Measurements from ENCODE around the gene HSPBP1.
A peak's percentile ranks its signal among the peaks of the same experiment; 100 is the strongest.

HSPBP1 gene

GRCh38 chr19:55304279-55304978 lies 24.5 kb upstream of the HSPBP1 start:
- DNase-seq, result no peak

DNA sequence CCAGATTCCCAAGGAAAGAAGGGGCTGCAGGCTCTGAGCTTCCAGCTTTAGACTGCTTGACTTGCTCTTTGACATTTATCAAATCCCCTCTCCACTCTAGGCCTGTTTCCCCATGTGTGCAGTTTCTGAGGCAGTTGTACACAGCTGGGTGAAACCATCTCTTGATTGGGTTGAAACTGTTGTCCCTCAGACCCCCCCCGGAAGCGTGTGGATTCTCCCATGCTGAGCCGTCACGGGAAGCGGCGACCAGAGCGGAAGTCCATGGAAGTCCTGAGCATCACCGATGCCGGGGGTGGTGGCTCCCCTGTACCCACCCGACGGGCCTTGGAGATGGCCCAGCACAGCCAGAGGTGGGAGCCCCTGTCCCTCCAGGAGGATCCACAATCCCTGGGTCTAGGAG lies 23.6 kb upstream of the HSPBP1 start:
- no peak for DNase-seq

DNA sequence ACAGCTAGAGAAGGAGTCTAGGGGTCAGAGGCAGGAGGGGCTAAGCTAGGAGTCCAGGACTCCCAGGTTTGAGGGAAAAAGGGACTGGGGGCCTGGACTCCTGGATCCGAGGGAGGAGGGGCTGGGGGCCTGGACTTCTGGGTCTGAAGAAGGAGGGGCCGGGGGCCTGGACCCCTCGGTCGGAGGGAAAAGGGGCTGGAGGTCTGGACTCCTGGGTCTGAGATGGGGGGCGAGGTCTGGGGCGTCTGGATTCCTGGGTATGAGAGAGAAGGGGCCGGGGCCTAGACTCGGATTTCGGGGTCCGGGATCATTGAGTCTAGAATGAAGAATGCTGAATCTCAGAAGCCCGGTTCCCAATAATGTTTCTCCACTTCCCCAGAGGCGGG lies 22.4 kb upstream of the HSPBP1 start:
- DNase-seq, result no peak

- peak; percentile 90 for DNase-seq
Measured at GRCh38 chr19:55301459-55302317, 21.8 kb upstream of the HSPBP1 start.

DNA sequence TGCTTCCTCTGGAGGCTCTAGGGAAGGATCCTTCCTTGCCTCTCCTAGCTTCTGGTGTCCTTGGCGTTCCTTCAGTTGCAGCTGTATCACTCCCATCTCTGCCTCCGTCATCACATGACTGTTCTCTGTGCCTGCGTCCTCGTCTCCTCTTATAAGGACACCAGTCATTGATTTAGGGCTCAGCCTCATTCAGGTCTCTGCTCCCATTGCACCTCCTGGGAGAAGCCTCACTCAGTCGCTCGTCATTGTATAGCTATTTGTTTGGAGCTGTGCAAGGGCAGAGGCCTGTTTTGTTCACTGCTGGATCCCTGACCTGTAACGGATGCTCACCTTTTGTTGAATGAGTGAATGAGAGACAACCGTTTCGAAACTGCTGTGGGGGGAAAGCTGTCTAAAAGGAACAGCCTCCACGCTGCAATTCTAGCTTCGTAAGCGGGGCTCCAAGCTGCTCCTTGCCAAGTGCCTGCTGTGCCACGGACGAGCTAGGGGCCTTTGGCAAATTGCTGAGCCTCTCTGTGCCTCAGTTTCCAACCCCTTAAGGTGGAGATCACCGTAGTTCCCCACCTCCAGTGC lies 21.1 kb upstream of the HSPBP1 start:
- DNase-seq, result no peak

- no peak for DNase-seq
Measured at GRCh38 chr19:55299991-55300390, 20.1 kb upstream of the HSPBP1 start.

- no peak for DNase-seq
Measured at GRCh38 chr19:55297267-55297666, 17.4 kb upstream of the HSPBP1 start.

GRCh38 chr19:55289117-55289796 lies 9.3 kb upstream of the HSPBP1 start:
- DNase-seq, result no peak

GRCh38 chr19:55287361-55288079 lies 7.6 kb upstream of the HSPBP1 start:
- no peak for DNase-seq

GRCh38 chr19:55285229-55285890 lies 5.5 kb upstream of the HSPBP1 start:
- DNase-seq, result no peak

DNA sequence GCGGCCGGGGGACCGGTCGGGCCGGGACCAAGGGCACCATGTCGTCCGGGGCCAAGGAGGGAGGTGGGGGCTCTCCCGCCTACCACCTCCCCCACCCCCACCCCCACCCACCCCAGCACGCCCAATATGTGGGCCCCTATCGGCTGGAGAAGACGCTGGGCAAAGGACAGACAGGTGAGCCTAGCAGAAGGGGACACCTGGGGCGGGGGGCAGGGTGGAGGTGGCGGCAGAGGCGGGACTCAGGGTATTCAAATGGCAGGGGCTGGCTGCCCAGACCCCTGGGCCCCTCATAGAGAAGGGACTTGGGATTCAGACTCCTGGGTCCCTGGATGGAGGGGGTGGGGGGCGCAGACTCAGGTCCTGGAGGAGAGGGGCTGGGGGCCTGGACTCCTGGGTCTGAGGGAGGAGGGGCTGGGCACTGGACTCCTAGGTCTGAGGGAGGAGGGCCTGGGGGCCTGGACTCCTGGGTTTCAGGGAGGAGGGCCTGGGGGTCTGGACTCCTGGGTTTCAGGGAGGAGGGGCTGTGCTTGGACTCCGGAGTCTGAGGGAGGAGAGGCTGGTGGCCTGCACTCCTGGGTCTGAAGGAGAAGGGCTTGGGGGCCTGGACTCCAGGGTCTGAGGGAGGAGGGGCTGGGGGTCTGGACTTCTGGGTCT lies 4.6 kb upstream of the HSPBP1 start:
- no peak for DNase-seq

- no peak for DNase-seq
Measured at GRCh38 chr19:55283548-55284377, 3.9 kb upstream of the HSPBP1 start, which contains the start of gene BRSK1. TSS of gene BRSK1 (plus strand) at chr19:55283997. CDS start at chr19:55284443, 446 bp downstream.

DNA sequence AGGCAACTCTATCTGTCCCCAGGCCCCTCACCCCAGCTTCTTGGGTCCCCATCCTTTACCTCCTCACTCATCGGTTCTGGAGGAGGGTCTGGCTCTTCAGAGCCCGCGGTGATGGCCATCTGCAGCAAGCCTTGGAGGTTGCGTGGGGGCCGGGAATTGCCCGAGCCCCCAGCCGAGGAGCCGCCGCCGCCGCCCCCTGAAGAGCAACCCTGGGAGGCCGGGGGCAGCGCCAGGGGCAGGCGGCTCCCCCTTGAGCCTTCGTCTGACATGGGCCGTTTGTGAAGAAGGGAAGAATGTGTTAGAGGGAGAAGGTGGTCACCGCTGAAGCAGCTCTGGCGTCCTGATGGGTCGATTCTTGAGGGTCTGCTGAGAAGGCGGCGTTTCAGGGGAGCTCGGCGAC lies 570 bp downstream of the HSPBP1 start:
- DNase-seq, result no peak

DNA sequence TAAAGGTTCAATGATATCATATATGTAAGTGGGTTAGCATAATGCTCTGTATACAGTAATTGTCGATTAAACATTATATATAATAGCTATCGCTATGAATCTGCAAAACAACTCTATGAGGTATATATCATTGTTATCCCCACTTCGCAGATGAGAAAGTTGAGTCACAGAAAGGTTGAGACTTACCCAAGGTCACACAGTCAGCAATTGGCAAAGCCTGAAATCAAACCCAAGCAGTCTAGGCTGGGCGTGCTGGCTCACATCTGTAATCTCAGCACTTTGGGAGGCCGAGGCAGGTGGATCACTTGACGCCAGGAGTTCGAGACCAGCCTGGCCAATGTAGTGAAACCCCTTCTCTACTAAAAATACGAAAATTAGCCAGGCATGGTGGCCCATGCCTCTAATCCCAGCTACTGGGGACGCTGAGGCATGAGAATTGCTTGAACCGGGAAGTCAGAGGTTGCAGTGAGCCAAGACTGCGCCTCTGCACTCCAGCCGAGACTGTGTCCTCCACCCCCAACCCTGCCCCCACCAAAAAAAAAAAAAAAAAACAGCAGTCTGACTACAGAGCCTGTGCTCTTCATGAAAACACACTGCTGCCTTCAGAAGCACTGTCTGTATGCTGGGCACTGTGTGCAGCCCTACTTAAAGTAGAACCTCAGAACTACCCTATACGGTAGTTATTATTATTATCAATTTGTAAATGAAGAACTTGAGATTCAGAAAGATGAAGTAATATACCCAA lies 1.3 kb downstream of the HSPBP1 start:
- no peak for DNase-seq

DNA sequence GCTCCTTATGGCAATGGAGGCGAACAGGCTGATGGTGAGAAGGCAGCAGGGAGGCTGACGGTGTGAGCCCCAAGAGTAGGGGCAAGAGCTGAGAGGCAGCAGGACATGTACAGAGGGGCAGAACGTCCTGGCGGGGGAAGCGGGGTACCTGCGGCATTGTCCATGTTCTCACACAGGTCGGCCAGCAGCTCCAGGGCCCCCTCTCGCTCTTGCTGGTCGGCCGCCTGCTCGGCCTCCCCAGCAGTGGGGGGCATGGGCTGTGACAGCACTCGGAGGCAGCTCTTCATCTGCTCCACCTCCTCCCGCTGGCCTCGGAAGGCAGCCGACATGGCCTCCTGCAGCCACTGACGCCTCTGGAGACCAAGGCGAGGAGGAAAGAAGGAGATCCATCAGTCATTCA lies 2.4 kb downstream of the HSPBP1 start:
- DNase-seq, result no peak

DNA sequence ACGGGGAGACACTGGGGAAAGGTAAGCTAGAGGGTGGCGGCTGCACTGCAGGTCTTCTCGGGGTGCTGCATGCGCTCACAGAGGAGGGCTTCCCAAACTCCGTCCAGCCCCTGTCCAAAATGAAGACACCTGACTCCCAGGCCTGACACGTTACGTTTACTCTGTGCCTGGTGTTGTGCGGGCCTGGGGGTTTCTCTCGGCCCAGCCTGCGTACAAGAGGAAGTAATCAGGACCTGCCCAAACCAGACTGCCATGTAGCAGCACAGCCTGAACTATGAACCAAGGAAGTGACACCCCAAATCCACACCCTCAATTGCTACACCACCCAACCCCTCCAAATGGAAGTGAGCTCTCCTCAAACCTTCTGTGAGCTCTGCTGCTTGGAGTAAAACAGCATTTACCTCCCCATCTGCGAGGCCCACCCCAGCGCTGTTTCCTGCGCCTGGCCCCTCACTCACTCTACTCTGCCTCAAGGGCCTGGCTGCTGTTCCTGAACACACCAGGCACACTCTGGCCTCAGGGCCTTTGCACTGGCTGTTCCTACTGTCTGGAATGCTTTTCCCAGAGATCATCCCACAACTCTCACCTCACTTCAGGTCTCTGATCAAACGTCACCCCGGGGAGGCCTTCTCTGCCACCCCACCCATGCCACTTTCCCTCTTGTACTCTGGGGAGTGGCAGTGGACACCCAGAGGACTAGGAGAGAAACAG lies 3.0 kb downstream of the HSPBP1 start:
- no peak for DNase-seq

- peak; percentile 33 for DNase-seq
Measured at GRCh38 chr19:55275851-55276719, 3.8 kb downstream of the HSPBP1 start.

Measured in suppressor macrophage treated with lipopolysaccharide for 4 hours (primary cell).